H1 (cell line): Measurements from ENCODE around the gene RAPGEF1.

Experiments used
- JUND ChIP-seq: IDR thresholded peaks from 2 replicates; pipeline ENCODE4 v1.6.1; 2011; ENCODE audit warnings: mild to moderate bottlenecking, improper control_type of control experiment, low read length
- POLR2A ChIP-seq, 2 experiments: IDR thresholded peaks; 1 replicate in 1 of 2; 2 replicates in 1 of 2; pipeline ENCODE4 v1.6.1; 2011; ENCODE audit warnings: low read depth in 2 of 2, low read length in 2 of 2, mild to moderate bottlenecking in 2 of 2; ENCODE audit errors: control extremely low read depth in 1 of 2
- POLR2AphosphoS5 ChIP-seq: IDR thresholded peaks from 2 replicates; pipeline ENCODE4 v1.6.1; 2011; ENCODE audit warnings: low read depth, low read length
- SIN3A ChIP-seq, 2 experiments: IDR thresholded peaks in 1 of 2; conservative IDR thresholded peaks in 1 of 2; 2 replicates each; pipeline ENCODE4 v1.6.1; 2011 to 2012; ENCODE audit warnings: low read length in 2 of 2, improper control_type of control experiment in 1 of 2, low read depth in 1 of 2, mild to moderate bottlenecking in 1 of 2
- TAF1 ChIP-seq: IDR thresholded peaks from 2 replicates; pipeline ENCODE4 v1.6.1; 2011; ENCODE audit warnings: mild to moderate bottlenecking, low read depth, low read length
- TF ChIP-seq, protein P1 (sequence below), 3 experiments: IDR thresholded peaks; 1 replicate in 2 of 3; 2 replicates in 1 of 3; pipeline versions ENCODE4 v1.5.1 to v1.6.1; 2011; ENCODE audit warnings: low read length in 3 of 3, mild to moderate bottlenecking in 3 of 3, inconsistent platforms in 2 of 3, low read depth in 1 of 3, moderate library complexity in 1 of 3; ENCODE audit not compliant: insufficient read depth in 1 of 3; ENCODE audit errors: control extremely low read depth in 1 of 3
- TF ChIP-seq, protein P2 (sequence below): IDR thresholded peaks from 2 replicates; pipeline ENCODE4 v1.6.1; 2011; ENCODE audit warnings: low read length, improper control_type of control experiment

DNA sequence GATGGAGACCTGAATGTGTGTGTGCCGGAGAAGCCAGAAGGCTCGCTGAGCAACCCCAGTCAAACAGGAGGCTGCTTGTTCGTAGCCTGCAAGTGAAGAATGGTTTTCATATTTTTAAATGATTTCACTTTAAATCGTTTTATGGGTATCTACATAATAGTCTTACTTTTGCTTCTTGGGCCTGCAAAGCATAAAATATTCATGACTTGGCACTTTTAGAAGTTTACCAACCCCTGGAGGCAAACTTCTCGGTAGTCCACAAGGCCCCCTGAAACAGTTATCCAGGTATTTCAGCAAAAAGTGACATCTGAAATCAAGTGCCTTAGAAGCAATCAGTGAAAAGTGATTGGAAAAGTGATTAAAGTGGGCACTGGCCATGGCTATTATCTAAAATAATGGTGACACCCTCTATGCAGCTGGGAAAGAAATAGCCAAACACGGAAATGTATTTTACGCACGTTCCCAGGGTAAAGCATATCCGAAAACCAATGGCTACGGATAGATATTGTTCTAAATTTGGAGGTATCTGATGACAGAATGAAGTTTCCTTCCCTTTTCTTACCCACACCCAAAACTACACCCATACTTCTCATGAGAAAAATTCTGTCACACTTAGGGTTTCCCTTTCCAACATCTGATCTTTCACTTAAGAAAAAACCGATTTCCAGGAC is 39.0 kb downstream of the RAPGEF1 start:
- TF ChIP-seq POLR2AphosphoS5 (no peak), POLR2A (IDR thresholded peaks at IDR 0.05; ENCODE audit: control extremely low read depth in 1 of 2, low read depth in 2 of 2, low read length in 2 of 2) (no peak), SIN3A (conservative IDR thresholded peaks at IDR 0.05 in 1 of 2, IDR thresholded peaks at IDR 0.05 in 1 of 2; ENCODE audit: low read depth in 1 of 2, low read length in 2 of 2) (no peak), JUND (no peak), TAF1 (no peak)
- TF ChIP-seq, protein P1, sequence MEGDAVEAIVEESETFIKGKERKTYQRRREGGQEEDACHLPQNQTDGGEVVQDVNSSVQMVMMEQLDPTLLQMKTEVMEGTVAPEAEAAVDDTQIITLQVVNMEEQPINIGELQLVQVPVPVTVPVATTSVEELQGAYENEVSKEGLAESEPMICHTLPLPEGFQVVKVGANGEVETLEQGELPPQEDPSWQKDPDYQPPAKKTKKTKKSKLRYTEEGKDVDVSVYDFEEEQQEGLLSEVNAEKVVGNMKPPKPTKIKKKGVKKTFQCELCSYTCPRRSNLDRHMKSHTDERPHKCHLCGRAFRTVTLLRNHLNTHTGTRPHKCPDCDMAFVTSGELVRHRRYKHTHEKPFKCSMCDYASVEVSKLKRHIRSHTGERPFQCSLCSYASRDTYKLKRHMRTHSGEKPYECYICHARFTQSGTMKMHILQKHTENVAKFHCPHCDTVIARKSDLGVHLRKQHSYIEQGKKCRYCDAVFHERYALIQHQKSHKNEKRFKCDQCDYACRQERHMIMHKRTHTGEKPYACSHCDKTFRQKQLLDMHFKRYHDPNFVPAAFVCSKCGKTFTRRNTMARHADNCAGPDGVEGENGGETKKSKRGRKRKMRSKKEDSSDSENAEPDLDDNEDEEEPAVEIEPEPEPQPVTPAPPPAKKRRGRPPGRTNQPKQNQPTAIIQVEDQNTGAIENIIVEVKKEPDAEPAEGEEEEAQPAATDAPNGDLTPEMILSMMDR (IDR thresholded peaks at IDR 0.05; ENCODE audit: control extremely low read depth in 1 of 3, insufficient read depth in 1 of 3, low read depth in 1 of 3, low read length in 3 of 3): no peak
- TF ChIP-seq, protein P2, sequence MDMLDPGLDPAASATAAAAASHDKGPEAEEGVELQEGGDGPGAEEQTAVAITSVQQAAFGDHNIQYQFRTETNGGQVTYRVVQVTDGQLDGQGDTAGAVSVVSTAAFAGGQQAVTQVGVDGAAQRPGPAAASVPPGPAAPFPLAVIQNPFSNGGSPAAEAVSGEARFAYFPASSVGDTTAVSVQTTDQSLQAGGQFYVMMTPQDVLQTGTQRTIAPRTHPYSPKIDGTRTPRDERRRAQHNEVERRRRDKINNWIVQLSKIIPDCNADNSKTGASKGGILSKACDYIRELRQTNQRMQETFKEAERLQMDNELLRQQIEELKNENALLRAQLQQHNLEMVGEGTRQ: no peak
